K562 (cell line): ENCODE results near the gene PDE11A. TPM values are rescaled to one million over a fixed set of nuclear protein-coding genes. Genes with fewer than 3 reads are reported as not detected.
A peak's percentile ranks its signal among the peaks of the same experiment; 100 is the strongest.

Source experiments
- AFF4 ChIP-seq: sonication (generic); formaldehyde crosslinking; IDR thresholded peaks from 2 replicates; pipeline ENCODE4 v1.8.0; 2023; ENCODE audit warnings: mild to moderate bottlenecking, missing genetic modification reagents
- FOXM1 ChIP-seq, 2 experiments: fragments of 450-650 bp in 1 of 2; sonication (generic) in 1 of 2; formaldehyde crosslinking in 1 of 2; IDR thresholded peaks; 2 replicates each; pipeline versions ENCODE4 v1.6.1 to v1.9.0; 2017 to 2022; ENCODE audit warnings: low read depth in 2 of 2, mild to moderate bottlenecking in 2 of 2, missing genetic modification reagents in 1 of 2, moderate library complexity in 1 of 2
- HMGXB4 ChIP-seq: sonication (generic); formaldehyde crosslinking; IDR thresholded peaks from 2 replicates; pipeline ENCODE4 v1.8.1; 2023; ENCODE audit warnings: mild to moderate bottlenecking, missing genetic modification reagents
- ILK ChIP-seq: fragments of 450-650 bp; IDR thresholded peaks from 2 replicates; pipeline ENCODE4 v1.6.1; 2016; ENCODE audit warnings: missing genetic modification characterization, low read depth, mild to moderate bottlenecking, missing compliant biosample characterization, moderate library complexity, borderline replicate concordance
- MLLT1 ChIP-seq, 2 experiments: fragments of 450-650 bp; IDR thresholded peaks; 2 replicates each; pipeline ENCODE4 v1.6.1; 2016
- RERE ChIP-seq: sonication (generic); formaldehyde crosslinking; IDR thresholded peaks from 2 replicates; pipeline ENCODE4 v1.8.0; 2023; ENCODE audit warnings: missing genetic modification reagents, mild to moderate bottlenecking, borderline replicate concordance
- SREBF1 ChIP-seq: fragments of 150-350 bp; IDR thresholded peaks from 2 replicates; pipeline ENCODE4 v1.6.1; 2014; ENCODE audit warnings: antibody characterized with exemption, low read depth, low read length, borderline replicate concordance
- ZBTB33 ChIP-seq: sonication (generic); formaldehyde crosslinking; IDR thresholded peaks from 2 replicates; pipeline ENCODE4 v1.8.1; 2023; ENCODE audit warnings: mild to moderate bottlenecking, missing genetic modification reagents
- ZNF184 ChIP-seq: sonication (generic); formaldehyde crosslinking; IDR thresholded peaks from 2 replicates; pipeline ENCODE4 v1.5.0; 2020; ENCODE audit warnings: missing genetic modification reagents
- ZNF586 ChIP-seq: fragments of 450-650 bp; formaldehyde crosslinking; conservative IDR thresholded peaks from 2 replicates; pipeline ENCODE4 v1.4.0; 2020; ENCODE audit warnings: mild to moderate bottlenecking, moderate library complexity
- polyA plus RNA-seq, 8 experiments: library from polyadenylated mRNA; depleted of rRNA in 4 of 8; stranded (reverse) in 5 of 8; unstranded in 3 of 8; fragments of >200 nt; fragmentation: Nextera tagmentation in 2 of 8; fragmentation: Illumina TruSeq in 1 of 8; extraction: Ambion mirVana in 2 of 8; extraction: Trizol in 1 of 8; gene quantifications; 2 replicates each; pipeline versions ENCODE4 v1.2.1 to v1.2.3, GENCODE V29; 2011 to 2014; ENCODE audit warnings: inconsistent platforms in 1 of 8, missing spikeins in 1 of 8
- total RNA-seq, 7 experiments: library from RNA; depleted of rRNA in 6 of 7; stranded (reverse); fragments of >200 nt in 6 of 7; fragmentation: Illumina TruSeq in 2 of 7; extraction: Trizol in 2 of 7; gene quantifications; 2 replicates each; pipeline versions ENCODE4 v1.2.1 to v1.2.3, GENCODE V29; 2011 to 2021; ENCODE audit warnings: low replicate concordance in 1 of 7

Gene PDE11A
- total and polyA plus RNA-seq, 9 of the 15 experiments (the other 6 are each of a cell fraction or from before 2014, with no cell fraction given): 3.2 to 22.1 (median 5.7) TPM

GRCh38 chr2:177763531-177764265, 308.9 kb downstream of the PDE11A start (continued):
- TF ChIP-seq AFF4 (CRISPR knock-in tag) (no peak), ZNF586 (CRISPR knock-in tag) (no peak), HMGXB4 (CRISPR knock-in tag) (no peak), MLLT1 (IDR thresholded peaks at IDR 0.05) (peak in 1 of 2 experiments; percentile 31; a peak in 1 of 4 replicates), ZNF184 (no peak), ZBTB33 (peak; percentile 72; the same call in 1 of the 2 replicates), FOXM1 (IDR thresholded peaks at IDR 0.05; ENCODE audit: low read depth) (no peak), FOXM1 (CRISPR knock-in tag; IDR thresholded peaks at IDR 0.05; ENCODE audit: low read depth) (no peak), ILK (no peak), RERE (no peak), SREBF1 (no peak)
